ENCODE results near the gene INF2. TPM values are rescaled to one million over a fixed set of nuclear protein-coding genes. Genes with fewer than 3 reads are reported as not detected.

The INF2 gene
- total and polyA plus RNA-seq, 9 of the 15 experiments (the other 6 are each of a cell fraction or from before 2014, with no cell fraction given): 0.56 to 31.3 (median 7.8) TPM

DNA sequence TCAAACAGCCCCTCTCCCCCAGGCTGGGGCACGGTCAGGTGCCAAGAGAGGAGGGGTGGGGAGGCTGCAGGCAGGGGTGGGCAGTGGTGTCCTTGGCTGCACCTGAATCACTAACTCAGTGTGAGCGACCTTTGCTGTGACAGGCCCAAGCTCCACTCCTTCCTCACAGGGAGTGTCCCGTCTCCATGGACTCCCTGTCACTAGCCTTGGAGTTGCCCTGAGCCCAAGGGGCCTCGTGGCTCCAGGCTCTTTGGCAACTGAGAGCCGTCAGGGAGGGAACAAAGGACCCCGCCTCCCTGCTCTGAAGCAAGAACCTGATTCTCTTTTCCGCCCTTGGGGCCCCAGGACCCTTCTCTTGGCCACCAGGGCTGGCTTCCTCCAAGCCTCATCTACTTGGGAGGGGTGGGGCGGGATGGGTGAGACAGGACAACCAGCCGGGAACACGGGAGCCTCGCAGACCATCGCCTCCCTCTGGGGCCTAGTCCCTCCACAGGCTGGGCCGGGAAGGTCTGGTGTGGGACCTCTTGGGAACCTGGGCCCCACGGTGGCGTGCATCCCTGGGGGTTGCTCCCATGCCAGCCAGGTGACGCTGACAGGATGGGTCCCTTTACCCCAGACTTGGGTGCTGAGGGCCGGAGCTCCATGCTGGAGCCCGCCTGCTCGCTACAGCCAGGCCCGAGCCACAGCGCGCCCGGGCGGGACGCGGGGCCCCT is 33.7 kb downstream of the INF2 start:
- intact Hi-C loops (cut with micrococcal nuclease) (no loop called here), in situ Hi-C loops (cut with MboI) (no loop called here)
- Histone ChIP-seq H4K20me1 (replicated peaks; ENCODE audit: control insufficient read depth, insufficient read depth, low read length) (no peaks in the 10 kb centered on the region), H3K27ac (ENCODE audit: extremely low read depth, low read depth, low read length) (no peak overlapping the region), H3K36me3 (ENCODE audit: control insufficient read depth, insufficient read depth, low read length) (no peaks in the 10 kb centered on the region), H3K4me1 (replicated peaks in 1 of 2; ENCODE audit: control insufficient read depth in 2 of 2, insufficient read depth in 2 of 2, low read length in 2 of 2) (peaks cover 7 to 66% of the 10 kb centered on the region in 2 experiments; a peak in 3 of 5 replicates), H3K79me2 (ENCODE audit: control insufficient read depth, insufficient read depth, low read length) (peaks cover 13% of the 10 kb centered on the region), H2AFZ (ENCODE audit: low read depth, low read length) (0 out of 2 replicates have a peak overlapping the region, but pooled peaks have one; percentile 40), H3K4me2 (ENCODE audit: insufficient read depth, low read length) (0 out of 2 replicates have a peak overlapping the region, but pooled peaks have one; percentile 89), H3K9me3 (replicated peaks; ENCODE audit: control insufficient read depth, insufficient read depth, low read depth, low read length) (no peaks in the 10 kb centered on the region), H3K27me3 (ENCODE audit: control insufficient read depth in 2 of 2, insufficient read depth in 2 of 2, low read length in 2 of 2) (no peaks in the 10 kb centered on the region), H3K9ac (ENCODE audit: insufficient read depth in 1 of 2, low read depth in 2 of 2, low read length in 2 of 2) (peak overlapping the region in 1 of 2 experiments; percentile 89; a peak in 2 of 4 replicates), H3K9me1 (ENCODE audit: control insufficient read depth, insufficient read depth, low read length) (no peaks in the 10 kb centered on the region), H3K4me3 (peak overlapping the region; percentile 66)
- ChIA-PET CTCF (ENCODE audit: low intra/inter-chr PET ratio) (no interaction called here), POLR2A (no interaction called here)
- FAIRE-seq: no peak
- WGBS (ENCODE audit: insufficient coverage, low coverage, missing lambda C conversion rate): 14% methylated on average over 13 of the region's 26 CpGs
- TF ChIP-seq THRAP3 (IDR thresholded peaks at IDR 0.05; ENCODE audit: borderline replicate concordance) (no peak), PCBP1 (IDR thresholded peaks at IDR 0.05; ENCODE audit: low read depth, low read length, poor library complexity, severe bottlenecking) (peak; percentile 15), CBFB (CRISPR knock-in tag; IDR thresholded peaks at IDR 0.05) (0 out of 2 replicates have a peak, but pooled peaks have one; percentile 20), FOXK2 (conservative IDR thresholded peaks at IDR 0.05 in 1 of 2, IDR thresholded peaks at IDR 0.05 in 1 of 2; ENCODE audit: low read depth in 2 of 2) (no peak)
- TF ChIP-seq, protein P1, sequence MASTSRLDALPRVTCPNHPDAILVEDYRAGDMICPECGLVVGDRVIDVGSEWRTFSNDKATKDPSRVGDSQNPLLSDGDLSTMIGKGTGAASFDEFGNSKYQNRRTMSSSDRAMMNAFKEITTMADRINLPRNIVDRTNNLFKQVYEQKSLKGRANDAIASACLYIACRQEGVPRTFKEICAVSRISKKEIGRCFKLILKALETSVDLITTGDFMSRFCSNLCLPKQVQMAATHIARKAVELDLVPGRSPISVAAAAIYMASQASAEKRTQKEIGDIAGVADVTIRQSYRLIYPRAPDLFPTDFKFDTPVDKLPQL (IDR thresholded peaks at IDR 0.05; ENCODE audit: extremely low read depth, insufficient read length): no peak
- TF ChIP-seq, protein P2, sequence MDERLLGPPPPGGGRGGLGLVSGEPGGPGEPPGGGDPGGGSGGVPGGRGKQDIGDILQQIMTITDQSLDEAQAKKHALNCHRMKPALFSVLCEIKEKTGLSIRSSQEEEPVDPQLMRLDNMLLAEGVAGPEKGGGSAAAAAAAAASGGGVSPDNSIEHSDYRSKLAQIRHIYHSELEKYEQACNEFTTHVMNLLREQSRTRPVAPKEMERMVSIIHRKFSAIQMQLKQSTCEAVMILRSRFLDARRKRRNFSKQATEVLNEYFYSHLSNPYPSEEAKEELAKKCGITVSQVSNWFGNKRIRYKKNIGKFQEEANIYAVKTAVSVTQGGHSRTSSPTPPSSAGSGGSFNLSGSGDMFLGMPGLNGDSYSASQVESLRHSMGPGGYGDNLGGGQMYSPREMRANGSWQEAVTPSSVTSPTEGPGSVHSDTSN (CRISPR knock-in tag; IDR thresholded peaks at IDR 0.05; ENCODE audit: low read depth): no peak
- TF ChIP-seq, protein P2 (tag; conservative IDR thresholded peaks at IDR 0.05; ENCODE audit: low read depth): no peak
- TF ChIP-seq, protein P3, sequence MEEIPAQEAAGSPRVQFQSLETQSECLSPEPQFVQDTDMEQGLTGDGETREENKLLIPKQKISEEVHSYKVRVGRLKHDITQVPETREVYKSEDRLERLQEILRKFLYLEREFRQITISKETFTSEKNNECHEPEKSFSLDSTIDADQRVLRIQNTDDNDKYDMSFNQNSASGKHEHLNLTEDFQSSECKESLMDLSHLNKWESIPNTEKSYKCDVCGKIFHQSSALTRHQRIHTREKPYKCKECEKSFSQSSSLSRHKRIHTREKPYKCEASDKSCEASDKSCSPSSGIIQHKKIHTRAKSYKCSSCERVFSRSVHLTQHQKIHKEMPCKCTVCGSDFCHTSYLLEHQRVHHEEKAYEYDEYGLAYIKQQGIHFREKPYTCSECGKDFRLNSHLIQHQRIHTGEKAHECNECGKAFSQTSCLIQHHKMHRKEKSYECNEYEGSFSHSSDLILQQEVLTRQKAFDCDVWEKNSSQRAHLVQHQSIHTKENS (CRISPR knock-in tag; IDR thresholded peaks at IDR 0.05): no peak
- no TSS peak for BruUV-seq (replicated peaks)
- no peak for ATAC-seq
- peak in 1 of 4 experiments; percentile 11 for DNase-seq (ENCODE audit: extremely low read depth in 1 of 4, low spot score in 3 of 4)

Measured in K562 (cell line).